HG03064 (cell line): ENCODE results near the gene FANCC.

Source experiments
- ATAC-seq: cut with Tn5 transposase; IDR thresholded peaks from one replicate; pipeline ENCODE4 v1.9.1; 2021; ENCODE audit warnings: low read depth; ENCODE audit not compliant: unreplicated experiment

Gene FANCC

GRCh38 chr9:95201206-95201605, 116.3 kb downstream of the FANCC start:
- no peak for ATAC-seq

GRCh38 chr9:95197692-95198271, 119.7 kb downstream of the FANCC start:
- ATAC-seq, result no peak

- no peak for ATAC-seq
Observed at GRCh38 chr9:95193480-95193879, 124.0 kb downstream of the FANCC start.

GRCh38 chr9:95193067-95193466, 124.4 kb downstream of the FANCC start:
- no peak for ATAC-seq

GRCh38 chr9:95192631-95193030, 124.9 kb downstream of the FANCC start:
- ATAC-seq, result no peak

- ATAC-seq, result no peak
Observed at GRCh38 chr9:95190413-95190812, 127.1 kb downstream of the FANCC start.

GRCh38 chr9:95189251-95190098, 128.0 kb downstream of the FANCC start:
- ATAC-seq, result no peak

GRCh38 chr9:95188459-95188858, 129.1 kb downstream of the FANCC start:
- ATAC-seq, result no peak

- ATAC-seq, result no peak
Observed at GRCh38 chr9:95185956-95186355, 131.6 kb downstream of the FANCC start.

GRCh38 chr9:95182854-95183563, 134.5 kb downstream of the FANCC start:
- ATAC-seq, result no peak

GRCh38 chr9:95181835-95182234, 135.7 kb downstream of the FANCC start:
- no peak for ATAC-seq

GRCh38 chr9:95181226-95181818, 136.2 kb downstream of the FANCC start:
- ATAC-seq, result no peak

- ATAC-seq, result no peak
Observed at GRCh38 chr9:95177617-95178016, 139.9 kb downstream of the FANCC start.

GRCh38 chr9:95176755-95177319, 140.7 kb downstream of the FANCC start:
- no peak for ATAC-seq

GRCh38 chr9:95175523-95175922, 142.0 kb downstream of the FANCC start:
- ATAC-seq, result no peak

GRCh38 chr9:95174038-95174437, 143.5 kb downstream of the FANCC start:
- no peak for ATAC-seq

- no peak for ATAC-seq
Observed at GRCh38 chr9:95171596-95171995, 145.9 kb downstream of the FANCC start.

- ATAC-seq, result no peak
Observed at GRCh38 chr9:95171001-95171400, 146.5 kb downstream of the FANCC start.

- ATAC-seq, result no peak
Observed at GRCh38 chr9:95167998-95168397, 149.5 kb downstream of the FANCC start.

- ATAC-seq, result no peak
Observed at GRCh38 chr9:95165004-95165403, 152.5 kb downstream of the FANCC start.
